Stomach (tissue), 4 donors: ENCODE results near the gene NEK7.

Source experiments
- POLR2A ChIP-seq, 4 donors: fragments of 450-650 bp; IDR thresholded peaks; one replicate each; pipeline ENCODE4 v1.6.1; 2016; ENCODE audit warnings: antibody characterized with exemption in 4 of 4, control low read depth in 2 of 4, mild to moderate bottlenecking in 1 of 4, moderate library complexity in 1 of 4
- POLR2AphosphoS5 ChIP-seq, 3 donors: sonication (generic); formaldehyde crosslinking; IDR thresholded peaks; one replicate each; pipeline ENCODE4 v1.6.1; 2016; ENCODE audit warnings: antibody characterized with exemption in 3 of 3
- TF ChIP-seq, protein P1 (sequence below), 7 experiments: fragments of 450-650 bp in 4 of 7; fragments of 200-600 bp in 3 of 7; sonication (generic) in 3 of 7; IDR thresholded peaks; one replicate each; pipeline ENCODE4 v1.5.1; 2016 to 2019; ENCODE audit warnings: antibody characterized with exemption in 7 of 7, control low read depth in 2 of 7, mild to moderate bottlenecking in 1 of 7

DNA sequence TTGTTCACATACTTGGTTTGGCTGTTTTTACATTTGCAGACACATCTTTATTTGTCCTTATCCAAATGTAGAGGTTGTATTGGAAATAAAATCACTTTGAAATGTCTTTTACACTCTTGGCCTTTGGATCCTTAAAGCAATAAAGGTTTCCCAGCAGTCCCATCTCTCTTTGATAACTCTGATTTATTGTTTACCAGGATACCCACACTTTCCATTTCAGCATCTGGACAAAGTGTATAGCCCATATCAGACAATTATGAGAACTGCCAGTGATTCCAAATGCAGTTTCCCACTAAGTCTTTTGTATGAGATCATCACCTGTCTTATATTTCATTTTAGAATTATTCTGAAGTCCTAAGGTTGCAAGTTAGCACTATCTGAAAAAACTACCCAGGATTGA lies 114.7 kb downstream of the NEK7 start:
- TF ChIP-seq, protein P1, sequence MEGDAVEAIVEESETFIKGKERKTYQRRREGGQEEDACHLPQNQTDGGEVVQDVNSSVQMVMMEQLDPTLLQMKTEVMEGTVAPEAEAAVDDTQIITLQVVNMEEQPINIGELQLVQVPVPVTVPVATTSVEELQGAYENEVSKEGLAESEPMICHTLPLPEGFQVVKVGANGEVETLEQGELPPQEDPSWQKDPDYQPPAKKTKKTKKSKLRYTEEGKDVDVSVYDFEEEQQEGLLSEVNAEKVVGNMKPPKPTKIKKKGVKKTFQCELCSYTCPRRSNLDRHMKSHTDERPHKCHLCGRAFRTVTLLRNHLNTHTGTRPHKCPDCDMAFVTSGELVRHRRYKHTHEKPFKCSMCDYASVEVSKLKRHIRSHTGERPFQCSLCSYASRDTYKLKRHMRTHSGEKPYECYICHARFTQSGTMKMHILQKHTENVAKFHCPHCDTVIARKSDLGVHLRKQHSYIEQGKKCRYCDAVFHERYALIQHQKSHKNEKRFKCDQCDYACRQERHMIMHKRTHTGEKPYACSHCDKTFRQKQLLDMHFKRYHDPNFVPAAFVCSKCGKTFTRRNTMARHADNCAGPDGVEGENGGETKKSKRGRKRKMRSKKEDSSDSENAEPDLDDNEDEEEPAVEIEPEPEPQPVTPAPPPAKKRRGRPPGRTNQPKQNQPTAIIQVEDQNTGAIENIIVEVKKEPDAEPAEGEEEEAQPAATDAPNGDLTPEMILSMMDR (IDR thresholded peaks at IDR 0.05), result no peak
- TF ChIP-seq POLR2A (IDR thresholded peaks at IDR 0.05) (no peak), POLR2AphosphoS5 (IDR thresholded peaks at IDR 0.05) (no peak)
